Kidney epithelial cell (primary cell): Measurements from ENCODE around the gene FA2H. TPM values are rescaled to one million over a fixed set of nuclear protein-coding genes. Genes with fewer than 3 reads are reported as not detected.

Source experiments
- DNase-seq: peaks from one replicate; pipeline ENCODE4 v3.0.0-alpha.2; 2010; ENCODE audit warnings: low read depth
- H3K27me3 ChIP-seq: 2 replicates; pipeline ENCODE4 v1.6.0; 2011; ENCODE audit warnings: low read length; ENCODE audit not compliant: control insufficient read depth, insufficient read depth
- H3K36me3 ChIP-seq: 2 replicates; pipeline ENCODE4 v1.5.1; 2011; ENCODE audit warnings: low read length; ENCODE audit not compliant: control insufficient read depth, insufficient read depth
- H3K4me3 ChIP-seq: 2 replicates; pipeline ENCODE4 v1.5.1; 2011; ENCODE audit warnings: low read depth, mild to moderate bottlenecking, control low read depth, low read length
- total RNA-seq: library from RNA; depleted of rRNA; stranded (reverse); fragments of >200 nt; gene quantifications from 2 replicates; pipeline ENCODE4 v1.2.3, GENCODE V29; 2015
- TF ChIP-seq, protein P1 (sequence below): IDR thresholded peaks from 2 replicates; pipeline ENCODE4 v1.5.1; 2011; ENCODE audit warnings: mild to moderate bottlenecking, moderate library complexity, low read length, control low read depth, inconsistent platforms; ENCODE audit not compliant: insufficient read depth, poor library complexity, severe bottlenecking

Gene FA2H
- total RNA-seq, 1 donor from 2014 or later, result 12.4 TPM

GRCh38 chr16:74749291-74750055 lies 25.1 kb downstream of the FA2H start:
- TF ChIP-seq, protein P1, sequence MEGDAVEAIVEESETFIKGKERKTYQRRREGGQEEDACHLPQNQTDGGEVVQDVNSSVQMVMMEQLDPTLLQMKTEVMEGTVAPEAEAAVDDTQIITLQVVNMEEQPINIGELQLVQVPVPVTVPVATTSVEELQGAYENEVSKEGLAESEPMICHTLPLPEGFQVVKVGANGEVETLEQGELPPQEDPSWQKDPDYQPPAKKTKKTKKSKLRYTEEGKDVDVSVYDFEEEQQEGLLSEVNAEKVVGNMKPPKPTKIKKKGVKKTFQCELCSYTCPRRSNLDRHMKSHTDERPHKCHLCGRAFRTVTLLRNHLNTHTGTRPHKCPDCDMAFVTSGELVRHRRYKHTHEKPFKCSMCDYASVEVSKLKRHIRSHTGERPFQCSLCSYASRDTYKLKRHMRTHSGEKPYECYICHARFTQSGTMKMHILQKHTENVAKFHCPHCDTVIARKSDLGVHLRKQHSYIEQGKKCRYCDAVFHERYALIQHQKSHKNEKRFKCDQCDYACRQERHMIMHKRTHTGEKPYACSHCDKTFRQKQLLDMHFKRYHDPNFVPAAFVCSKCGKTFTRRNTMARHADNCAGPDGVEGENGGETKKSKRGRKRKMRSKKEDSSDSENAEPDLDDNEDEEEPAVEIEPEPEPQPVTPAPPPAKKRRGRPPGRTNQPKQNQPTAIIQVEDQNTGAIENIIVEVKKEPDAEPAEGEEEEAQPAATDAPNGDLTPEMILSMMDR, result no peak
- Histone ChIP-seq H3K36me3 (no peaks in the 10 kb centered on the region), H3K27me3 (no peaks in the 10 kb centered on the region), H3K4me3 (no peak overlapping the region)
- DNase-seq, result no peak

DNA sequence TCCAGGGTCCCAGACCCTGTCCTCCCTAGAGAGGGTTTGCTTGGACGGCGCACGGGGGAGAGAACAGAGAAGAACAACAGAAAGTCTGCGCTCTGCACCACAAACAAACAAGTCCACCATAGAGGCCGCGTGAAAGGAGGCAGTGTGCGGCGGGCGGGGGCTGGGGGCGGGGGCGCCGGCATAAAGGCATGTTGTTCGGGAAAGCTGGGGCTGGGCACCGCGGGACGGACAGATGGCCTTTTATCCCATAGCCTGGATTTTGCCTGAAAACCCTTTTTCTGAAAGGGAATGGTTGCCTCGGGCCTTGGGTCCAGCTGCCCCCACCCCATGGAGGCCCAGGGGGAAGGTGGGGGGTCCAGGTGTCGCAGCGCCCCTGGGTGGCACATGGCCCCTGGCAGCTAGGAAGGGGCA lies 26.0 kb downstream of the FA2H start:
- TF ChIP-seq, protein P1, result no peak

DNA sequence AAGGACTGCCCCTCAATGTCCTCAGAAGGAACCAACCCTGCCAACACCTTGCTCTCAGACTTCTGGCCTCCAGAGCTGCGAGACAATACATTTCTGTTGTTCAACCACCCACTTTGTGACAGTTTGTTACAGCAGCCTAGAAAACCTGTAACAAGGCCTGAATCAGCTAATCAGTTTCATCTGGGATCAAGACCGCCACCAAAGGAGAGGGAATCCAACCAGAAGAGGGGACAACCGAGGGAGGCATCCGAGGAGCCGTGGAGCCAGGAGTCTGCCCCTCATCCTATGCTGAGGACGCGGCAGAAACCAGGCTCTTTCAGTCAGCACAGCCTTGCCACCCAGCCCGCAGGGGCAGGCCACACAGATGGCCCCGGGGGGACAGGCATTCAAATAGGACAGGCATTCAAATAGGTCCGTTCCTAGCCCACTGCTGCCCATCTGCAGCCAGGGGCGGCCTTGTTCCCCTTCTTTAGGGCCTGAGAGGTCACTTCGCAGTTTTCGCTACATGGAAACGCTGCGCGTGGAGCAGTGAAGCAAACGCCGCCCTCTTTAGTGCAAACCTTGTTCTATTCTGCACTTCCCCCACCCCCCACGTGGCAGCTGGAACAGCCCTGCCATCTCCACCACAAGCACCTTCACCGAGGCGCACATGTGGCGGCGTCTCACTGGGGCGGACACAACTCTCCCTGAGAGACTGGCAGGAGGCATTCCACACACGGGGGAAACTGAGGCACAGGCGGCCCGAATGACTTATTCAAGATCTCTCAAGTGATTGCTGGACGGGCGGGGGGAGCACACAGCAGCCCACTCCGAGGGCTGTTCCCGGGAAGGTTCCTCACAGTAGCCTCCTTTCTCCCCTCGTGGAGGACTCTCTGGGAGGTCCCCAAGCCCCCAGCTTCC lies 26.7 kb downstream of the FA2H start:
- Histone ChIP-seq H3K36me3 (no peaks in the 10 kb centered on the region), H3K27me3 (no peaks in the 10 kb centered on the region), H3K4me3 (no peak overlapping the region)
- no peak for DNase-seq
- TF ChIP-seq, protein P1, result no peak

More for the DNA sequence above, 26.0 kb downstream of the FA2H start:
- Histone ChIP-seq H3K4me3 (no peak overlapping the region), H3K36me3 (no peaks in the 10 kb centered on the region), H3K27me3 (no peaks in the 10 kb centered on the region)
- no peak for DNase-seq

- Histone ChIP-seq H3K36me3 (no peaks in the 10 kb centered on the region), H3K27me3 (no peaks in the 10 kb centered on the region), H3K4me3 (no peak overlapping the region)
- no peak for DNase-seq
- TF ChIP-seq, protein P1, result no peak
These were observed 28.7 kb downstream of the FA2H start for GRCh38 chr16:74745926-74746325.

DNA sequence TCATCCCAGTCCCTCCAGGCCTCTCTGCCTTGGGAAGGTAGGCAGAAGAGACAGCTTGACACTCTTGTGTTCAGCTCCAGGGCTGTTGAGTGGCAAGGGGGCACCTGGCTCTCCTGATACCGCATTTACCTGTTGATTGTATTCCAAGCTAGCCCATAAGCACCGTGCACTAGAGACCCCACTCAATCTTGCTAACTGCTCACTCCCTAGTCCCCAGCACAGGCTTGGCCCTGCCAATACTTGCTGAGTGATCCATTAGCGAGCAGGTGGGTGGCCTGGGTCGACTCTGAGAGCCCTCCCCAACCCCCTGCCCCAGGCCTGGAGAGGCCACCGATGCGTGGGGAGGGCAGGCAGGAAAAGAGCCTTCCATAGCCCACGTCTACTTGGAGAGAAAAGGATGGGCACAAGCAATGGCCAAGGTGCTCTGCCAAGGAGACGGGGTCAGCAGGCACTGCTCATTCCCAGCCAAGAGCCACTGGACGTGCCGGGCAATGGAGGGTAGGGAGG lies 29.5 kb downstream of the FA2H start:
- no peaks in the 10 kb centered on the region for H3K36me3 ChIP-seq
- H3K4me3 ChIP-seq, result no peak overlapping the region
- no peaks in the 10 kb centered on the region for H3K27me3 ChIP-seq
- TF ChIP-seq, protein P1, result no peak
- DNase-seq, result no peak
